Activated CD8-positive, alpha-beta memory T cell treated with anti-CD3 and anti-CD28 coated beads, Interleukin-2, amount 50 U/mL, for 1 hour (primary cell): ENCODE data around the gene TRABD.
"Not testable (repeated sequence)": the region's sequence is repeated elsewhere in the genome, so short reads cannot be mapped to it uniquely, and the experiment has no call there.

Source experiments
- DNase-seq: peaks from one replicate; pipeline ENCODE4 v3.0.0-alpha.2; 2020; ENCODE audit errors: extremely low read depth

TRABD gene

DNA sequence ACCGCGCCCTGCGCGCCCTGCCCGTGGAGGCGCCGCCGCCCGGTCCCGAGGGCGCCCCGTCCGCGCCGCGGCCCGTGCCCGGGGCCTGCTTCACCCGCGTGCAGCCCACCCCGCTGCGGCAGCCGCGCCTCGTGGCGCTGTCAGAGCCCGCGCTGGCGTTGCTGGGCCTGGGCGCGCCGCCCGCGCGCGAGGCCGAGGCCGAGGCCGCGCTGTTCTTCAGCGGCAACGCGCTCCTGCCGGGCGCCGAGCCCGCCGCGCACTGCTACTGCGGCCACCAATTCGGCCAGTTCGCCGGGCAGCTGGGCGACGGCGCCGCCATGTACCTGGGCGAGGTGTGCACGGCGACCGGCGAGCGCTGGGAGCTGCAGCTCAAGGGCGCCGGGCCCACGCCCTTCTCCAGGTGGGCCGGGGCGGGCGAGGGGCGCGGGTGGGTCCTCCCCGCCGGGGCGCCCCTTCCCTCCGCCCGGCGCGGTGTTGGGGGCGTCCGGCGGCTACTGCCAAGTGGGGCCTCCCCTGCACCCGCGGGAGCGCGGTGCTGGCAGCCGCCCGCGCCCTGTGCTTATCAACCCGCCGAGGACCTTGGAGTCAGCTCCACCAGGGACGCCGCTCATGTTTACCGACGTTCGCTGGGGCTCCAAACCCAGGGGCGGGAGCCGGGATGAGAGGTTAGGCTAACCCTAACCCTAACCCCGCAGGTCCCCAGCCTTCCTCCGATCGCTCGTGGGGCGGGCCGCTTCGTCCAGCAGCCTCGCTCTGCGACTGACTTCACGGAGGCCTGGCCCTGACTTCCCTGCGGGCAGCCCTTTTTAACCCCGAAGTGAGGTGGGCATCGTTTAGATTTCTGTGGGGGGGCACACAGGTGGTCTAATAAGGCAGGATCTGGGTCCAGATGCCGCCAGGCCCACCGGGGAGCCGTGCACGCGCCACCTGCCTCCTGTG lies 15.7 kb downstream of the TRABD start:
- DNase-seq = no peak

DNA sequence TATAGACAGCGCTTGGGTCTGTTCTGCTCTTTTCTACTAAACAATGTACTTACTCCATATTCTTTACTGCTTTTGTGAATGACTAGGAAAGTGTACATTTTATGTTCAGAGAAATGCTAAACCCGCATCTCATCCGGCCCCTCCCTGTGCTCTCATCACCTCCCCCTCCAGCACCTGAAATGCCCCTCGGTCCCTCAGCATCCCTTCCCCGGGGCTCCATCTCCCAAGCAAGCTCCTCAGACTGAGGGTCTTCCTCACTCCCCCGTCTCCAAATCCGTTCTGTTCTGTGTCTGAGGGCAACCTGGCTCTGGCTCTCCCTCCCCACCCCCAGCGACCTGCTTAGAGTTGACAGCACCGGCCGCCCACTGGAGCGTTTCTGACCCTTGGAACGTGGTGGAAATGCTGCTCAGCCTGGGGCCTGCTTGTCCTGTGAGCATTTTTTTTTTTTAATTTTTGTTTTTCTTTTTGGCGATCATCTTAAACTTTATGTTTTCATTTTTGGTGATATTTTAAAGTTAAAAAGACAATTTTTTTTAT lies 16.5 kb downstream of the TRABD start:
- DNase-seq = no peak

DNA sequence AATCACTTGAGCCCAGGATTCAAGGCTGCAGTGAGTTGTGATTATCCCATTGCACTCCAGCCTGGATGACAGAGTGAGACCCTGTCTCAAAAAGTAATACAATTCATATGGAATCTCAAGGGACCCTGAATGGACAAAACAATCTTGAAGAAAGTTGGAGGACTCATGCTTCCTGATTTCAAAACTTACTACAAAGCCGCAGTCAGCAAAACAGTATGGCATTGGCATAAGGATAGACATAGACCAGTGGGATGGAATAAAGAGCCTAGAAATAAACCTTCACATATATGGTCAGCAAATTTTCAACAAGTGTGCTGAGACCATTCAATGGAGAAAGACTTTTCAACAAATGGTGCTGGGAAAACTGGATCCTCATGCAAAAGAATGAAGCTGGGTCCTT lies 17.6 kb downstream of the TRABD start:
- DNase-seq = no peak

DNA sequence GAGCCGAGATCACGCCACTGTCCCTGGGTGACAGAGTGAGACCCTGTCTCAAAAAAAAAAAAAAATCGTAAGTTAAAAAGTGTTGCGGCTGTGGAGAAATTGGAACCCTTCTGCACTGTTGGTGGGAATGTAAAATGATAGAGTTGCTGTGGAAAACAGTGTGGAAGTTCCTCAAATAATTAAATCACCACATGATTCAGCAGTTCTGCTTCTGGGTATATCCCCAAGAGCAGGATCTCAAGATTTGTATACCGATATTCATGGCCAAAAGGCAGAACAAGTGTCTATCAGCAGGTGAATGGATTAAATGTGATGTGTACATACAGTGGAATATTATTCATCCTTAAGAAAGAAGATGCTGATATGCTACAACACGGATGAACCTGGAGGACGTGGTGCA lies 18.9 kb downstream of the TRABD start:
- DNase-seq = no peak

DNA sequence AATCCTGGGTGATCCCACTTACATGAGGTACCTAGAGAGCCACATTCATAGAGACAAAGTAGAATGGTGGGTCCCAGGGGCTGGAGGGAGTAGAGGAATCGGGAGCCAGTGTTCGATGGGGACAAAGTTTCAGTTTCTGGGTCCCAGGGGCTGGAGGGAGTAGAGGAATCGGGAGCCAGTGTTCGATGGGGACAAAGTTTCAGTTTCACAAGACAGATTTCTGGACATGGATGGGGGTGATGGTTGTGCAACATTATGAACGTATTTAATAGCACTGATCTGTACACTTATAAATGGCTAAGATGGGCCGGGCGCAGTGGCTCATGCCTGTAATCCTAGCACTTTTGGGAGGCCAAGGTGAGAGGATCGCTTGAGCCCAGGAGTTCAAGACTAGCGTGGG lies 19.3 kb downstream of the TRABD start:
- not testable (repeated sequence) for DNase-seq

DNA sequence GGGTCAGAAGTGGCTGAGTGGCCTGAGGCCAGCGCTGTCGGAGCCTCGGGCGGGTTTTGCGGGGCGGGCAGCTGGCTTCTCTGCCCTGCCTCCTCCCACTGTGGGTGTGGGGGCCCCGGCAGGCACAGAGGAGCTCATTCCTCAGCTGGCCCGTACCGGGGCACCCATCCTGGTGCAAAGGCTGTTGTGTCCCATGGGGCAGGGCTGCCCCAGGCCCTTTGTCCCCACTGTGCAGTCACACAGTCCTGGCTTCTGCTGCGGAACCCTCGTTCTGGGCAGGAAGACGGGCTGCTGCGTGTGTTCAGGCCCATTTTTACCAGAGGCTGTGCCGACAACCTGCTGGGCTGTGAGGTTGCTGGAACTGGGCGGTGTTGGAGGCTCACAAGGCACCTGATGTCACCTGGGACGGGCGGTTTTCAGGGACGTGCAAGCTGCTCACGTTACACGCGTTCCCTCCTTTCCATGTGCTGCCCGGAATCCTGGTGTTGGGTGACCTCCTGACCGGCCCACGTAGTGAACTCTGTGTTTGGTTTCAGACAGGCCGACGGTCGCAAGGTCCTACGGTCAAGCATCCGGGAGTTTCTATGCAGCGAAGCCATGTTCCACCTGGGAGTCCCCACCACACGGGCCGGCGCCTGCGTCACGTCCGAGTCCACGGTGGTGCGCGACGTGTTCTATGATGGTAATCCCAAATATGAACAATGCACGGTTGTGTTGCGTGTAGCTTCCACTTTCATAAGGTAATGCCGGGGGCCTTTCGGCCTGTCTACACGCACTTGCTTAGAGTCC lies 20.3 kb downstream of the TRABD start:
- no peak for DNase-seq

DNA sequence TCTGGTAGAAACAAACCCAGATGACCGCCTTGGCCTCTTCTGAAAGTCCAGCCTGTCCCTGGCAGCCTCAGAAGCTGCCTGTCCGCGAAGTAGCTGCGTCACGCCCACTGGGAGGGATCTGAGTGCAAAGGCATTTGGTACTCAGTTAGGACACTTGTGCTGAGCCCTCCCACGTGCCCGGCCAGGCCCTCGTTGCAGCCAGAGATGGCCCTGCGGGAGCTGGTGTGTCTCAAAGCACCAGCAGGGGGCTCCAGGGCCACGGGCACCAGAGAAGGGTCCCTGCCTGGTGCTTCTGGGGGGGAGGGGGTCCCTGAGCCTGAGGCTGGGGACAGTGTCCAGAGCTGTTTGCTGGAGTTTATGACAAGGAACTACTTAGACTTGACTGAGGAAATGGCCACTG lies 20.9 kb downstream of the TRABD start:
- DNase-seq = no peak

DNA sequence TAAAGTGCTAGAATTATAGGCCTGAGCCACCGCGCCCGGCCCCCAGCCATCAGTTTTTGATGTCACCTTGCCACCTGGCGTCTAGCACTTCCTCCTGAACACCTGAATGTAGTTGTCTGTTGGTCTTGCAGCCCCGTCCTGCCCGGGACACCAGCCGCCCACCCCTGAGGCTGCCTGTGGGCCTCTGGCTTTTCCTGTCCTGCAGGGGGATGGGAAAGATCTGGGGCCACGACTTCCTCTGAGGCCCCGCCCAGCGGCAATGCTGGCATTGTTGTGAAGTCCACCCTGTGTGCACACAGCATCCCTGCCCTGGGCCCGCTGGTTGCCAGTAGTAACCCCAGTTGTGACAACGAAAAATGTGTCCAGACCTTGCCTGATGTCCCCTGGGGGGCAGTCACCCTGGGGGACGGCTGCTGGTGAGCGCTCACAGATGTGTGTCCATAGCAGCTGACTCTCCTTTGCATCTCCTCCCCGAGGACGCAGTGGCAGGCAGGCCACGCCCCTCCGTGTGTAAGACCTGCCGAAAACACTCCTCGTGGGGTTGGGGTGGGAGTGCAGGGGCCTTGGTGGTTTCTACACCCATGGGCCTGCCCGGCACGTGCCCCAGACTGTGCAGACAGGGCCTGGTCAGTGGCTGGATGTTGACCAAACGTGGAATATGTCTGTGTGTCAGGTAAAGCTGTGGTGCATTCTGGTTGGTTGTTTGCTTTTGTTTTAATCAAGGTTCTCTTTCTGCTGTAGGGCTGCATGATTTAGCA lies 21.8 kb downstream of the TRABD start:
- no peak for DNase-seq

DNA sequence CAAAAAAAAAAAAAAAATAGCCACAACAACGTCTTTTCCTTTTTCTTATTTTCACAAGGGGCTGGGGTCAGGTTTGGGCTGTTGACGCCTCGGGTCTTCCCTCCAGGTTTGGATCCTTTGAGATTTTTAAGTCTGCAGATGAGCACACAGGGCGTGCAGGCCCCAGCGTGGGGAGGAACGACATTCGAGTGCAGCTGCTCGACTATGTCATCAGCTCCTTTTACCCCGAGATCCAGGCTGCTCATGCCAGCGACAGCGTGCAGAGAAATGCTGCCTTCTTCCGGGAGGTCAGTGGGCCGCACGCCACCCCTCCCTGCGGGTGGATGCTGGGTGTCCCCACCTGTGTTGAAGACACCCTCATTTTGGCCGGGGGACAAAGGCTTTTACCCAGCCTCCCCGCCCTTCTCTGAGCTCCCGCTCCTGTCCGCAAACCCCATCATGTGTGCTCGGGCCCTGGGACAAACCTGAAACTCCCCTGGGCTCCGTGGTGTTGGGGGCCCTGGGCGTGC lies 22.8 kb downstream of the TRABD start:
- DNase-seq = no peak

DNA sequence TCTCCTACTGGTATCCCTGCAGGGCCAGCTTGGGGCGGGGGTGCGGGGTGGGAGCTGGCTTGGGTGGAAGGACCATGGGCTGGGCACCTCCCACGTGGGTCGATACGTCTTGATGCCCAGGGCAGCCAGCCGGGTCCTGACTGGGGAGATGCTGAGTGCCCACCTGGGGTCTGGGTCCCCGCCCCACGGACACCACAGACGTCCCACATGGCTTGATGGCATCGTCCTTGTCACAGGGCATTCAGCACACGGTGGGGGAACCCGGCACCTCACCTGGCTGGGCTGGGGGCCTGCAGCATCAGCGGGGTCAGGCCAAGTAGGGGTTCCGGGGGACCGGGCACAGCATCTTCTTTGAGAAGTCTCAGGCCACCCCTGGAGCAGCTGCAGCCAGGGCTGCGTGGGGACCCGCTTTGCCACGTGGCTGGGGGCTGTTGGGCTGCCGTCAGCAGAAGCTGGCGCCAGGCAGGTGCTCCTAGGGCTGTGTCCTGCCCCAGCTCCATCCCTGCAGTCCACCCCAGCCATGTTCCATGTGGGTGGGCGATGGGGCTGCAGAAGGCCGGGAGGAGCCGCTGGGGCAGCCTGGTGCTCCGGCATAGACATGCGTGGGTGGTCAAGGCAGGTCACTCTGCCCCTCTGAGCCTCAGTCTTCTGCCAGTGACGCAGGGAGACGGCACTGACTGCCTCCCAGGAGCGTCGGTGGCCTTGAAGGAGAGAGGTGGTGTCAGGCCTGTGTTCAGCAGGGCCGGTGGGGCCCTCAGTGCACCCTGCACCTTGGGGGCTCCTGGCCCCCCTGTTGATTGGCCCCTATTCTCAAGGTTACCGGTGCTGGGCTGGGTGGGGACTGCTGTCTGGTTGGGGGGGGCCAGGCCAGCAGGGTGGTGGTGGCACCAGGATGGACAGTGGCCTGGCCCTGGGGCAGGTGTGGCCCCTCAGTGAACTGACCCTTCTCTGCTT lies 23.5 kb downstream of the TRABD start:
- DNase-seq = no peak

DNA sequence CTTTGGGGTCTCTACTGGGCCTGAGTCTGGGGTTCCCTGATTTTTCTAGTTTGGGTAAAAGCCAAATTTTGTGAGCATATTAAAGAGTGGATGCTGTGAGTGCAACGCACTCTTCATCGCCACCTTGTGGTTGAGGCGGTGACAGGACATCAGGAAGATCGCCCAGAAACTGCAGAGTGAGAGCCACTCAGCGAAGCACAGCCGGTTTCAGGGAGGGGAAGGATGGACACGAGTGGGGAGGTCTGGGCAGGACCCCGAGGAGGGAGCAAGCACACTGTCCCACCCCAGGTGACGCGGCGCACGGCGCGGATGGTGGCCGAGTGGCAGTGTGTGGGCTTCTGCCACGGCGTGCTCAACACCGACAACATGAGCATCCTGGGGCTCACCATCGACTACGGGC lies 24.2 kb downstream of the TRABD start:
- peak; percentile 45 for DNase-seq

DNA sequence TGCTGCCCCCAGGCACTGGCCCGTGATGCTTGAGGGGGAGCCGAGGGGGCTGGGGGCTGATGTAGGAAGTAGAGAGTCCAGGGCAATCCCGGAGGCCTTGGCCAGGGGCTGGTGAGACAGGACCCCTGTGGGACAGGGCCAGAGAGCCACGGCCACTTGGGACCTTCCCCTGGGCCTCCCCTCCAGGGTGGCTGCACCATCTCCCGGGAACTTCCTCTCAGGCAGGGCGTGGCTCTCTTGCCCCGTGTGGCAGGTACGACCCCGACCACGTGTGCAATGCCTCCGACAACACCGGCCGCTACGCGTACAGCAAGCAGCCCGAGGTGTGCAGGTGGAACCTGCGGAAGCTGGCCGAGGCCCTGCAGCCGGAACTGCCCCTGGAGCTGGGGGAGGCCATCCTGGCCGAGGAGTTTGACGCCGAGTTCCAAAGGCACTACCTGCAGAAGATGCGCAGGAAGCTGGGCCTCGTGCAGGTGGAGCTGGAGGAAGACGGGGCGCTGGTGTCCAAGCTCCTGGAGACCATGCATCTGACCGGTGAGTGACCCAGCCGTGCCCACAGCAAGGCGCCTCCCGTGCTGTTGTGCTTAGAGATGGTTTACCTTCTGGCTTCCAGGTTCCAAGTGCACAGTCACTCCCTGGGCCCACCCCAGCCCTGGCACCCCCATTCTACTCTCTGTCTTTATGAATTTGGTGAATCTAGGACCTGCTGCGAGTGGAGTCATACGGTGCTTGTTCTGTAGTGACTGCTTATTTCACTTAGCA lies 24.8 kb downstream of the TRABD start:
- DNase-seq = no peak

DNA sequence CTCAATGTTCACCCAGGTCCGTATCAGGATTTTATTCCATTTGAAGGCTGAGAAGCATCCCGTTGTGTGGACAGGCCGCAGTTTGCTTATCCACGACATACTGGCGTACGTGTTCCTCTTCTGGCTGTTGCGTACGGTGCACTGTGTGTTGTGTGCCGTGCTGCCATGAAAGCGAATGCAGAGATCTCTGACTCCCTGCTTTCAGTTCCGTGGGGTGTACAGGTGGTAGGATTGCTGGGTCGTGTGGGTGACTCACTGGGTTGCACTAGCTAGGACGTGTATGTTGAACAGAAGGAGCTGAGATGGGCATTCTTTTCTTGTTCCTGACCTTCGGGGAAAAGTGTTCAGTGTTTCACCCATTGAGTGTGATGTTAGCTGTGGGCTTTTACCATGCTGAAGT lies 25.4 kb downstream of the TRABD start:
- no peak for DNase-seq

DNA sequence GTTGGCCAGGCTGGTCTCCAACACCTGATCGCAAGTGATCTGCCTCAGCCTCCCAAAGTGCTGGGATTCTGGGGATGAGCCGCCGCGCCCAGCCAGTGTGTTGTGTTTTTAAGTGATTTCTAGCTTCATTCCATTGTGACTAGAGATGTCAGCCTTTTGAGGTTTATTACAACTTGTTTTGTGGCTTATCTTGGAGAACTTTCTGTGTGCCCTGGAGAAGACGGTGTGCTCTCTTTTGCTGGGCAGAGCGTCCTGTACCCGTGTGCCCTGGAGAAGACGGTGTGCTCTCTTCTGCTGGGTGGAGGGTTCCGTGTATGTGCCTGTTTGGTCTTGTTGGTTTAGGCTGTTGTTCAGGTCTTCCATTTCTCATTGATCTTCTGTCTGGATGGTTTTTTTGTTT lies 27.6 kb downstream of the TRABD start:
- DNase-seq = no peak

DNA sequence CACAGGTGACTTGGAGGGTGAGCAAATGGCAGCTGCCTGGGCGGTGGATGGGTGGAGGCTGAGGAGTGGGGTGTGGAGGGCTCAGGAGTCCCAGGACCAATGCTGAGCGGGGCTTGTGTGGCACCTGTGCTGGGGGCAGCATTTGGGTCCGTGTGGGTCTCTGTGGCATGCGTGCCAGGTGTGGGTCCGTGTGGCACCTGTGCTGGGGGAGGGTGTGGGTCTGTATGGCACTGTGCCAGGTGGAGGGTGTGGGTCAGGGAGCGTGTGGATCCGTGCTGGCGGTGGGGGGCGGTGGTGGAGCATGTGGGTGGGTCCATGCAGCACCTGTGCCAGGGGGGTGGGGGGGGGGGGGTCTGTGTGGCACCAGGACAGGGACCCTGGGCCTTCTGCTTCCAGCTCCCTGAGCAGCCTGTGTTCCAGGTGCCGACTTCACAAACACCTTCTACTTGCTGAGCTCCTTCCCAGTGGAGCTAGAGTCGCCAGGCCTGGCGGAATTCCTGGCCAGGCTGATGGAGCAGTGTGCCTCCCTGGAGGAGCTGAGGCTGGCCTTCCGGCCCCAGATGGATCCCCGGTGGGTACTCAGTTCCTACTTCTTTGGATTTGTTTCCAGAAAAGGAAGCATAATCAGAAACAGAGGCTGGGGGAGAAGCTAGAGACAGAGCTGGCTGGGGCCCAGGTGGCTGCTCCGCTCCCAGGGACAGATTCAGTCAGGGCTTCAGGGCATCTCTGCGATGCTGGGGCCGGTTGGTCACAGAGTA lies 29.8 kb downstream of the TRABD start:
- DNase-seq = no peak

DNA sequence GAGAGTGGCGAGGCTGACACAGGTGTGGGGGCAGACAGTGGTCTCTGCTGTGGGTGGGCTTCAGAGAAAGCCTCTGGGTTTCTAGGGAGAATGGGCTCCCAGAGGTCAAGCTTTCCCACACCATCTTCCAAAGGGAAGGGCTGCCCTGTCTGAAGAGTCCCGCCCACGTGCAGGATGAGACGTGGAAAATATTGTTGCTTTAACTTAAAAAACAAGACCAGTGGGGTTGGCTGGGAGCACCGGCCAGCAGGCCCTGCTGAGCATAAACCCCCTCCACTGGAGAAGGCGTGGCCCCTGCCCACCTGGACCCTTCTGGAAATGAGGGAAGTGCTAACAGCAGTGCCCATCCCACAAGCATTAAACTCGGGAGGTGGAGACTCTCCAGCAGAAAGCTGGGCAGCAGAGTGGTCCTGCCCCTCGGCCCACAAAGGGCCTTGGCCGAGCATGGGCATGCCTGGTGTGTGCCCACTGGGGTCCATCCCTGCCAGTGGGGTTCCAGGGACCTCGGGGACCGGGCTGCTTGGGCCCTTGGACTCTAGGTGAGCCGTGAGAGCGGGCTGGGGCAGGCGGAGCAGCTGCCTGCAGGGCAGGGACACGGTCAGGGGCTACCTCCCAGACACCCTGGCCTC lies 30.5 kb downstream of the TRABD start:
- DNase-seq = no peak

DNA sequence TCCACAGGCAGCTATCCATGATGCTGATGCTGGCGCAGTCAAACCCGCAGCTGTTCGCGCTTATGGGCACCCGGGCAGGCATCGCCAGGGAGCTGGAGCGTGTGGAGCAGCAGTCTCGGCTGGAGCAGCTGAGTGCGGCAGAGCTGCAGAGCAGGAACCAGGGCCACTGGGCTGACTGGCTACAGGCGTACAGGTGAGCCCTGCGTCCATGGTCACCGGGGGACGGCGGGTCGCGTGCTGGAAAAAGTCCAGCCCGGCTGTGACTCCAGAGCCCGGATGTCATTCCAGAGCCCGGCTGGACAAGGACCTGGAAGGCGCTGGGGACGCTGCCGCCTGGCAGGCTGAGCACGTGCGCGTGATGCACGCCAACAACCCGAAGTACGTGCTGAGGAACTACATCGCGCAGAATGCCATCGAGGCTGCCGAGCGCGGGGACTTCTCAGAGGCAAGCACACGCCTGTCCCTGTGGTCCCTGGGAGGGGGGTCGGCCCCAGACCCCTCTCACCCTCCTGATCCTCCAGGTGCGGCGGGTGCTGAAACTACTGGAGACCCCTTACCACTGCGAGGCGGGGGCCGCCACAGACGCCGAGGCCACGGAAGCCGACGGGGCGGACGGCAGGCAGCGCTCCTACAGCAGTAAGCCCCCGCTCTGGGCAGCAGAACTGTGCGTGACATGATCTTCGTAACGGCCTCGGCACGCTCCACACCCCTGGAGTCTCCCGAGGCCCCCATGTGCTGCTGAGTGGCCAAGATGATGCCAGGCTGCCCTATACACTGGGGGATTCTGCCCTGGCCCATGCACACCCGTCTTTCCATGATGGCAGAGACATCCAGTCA lies 31.2 kb downstream of the TRABD start:
- DNase-seq = no peak
